ENCODE measurements around the gene AKAP13.

AKAP13 gene

GRCh38 chr15:85445361-85445760, 65.0 kb downstream of the AKAP13 start:
- in situ Hi-C loops (cut with HindIII; ENCODE audit: low sequenced_read_pairs): no loop called here
- no peak overlapping the region for H3K4me3 ChIP-seq (ENCODE audit: low read depth, low read length)
- no peak for DNase-seq (ENCODE audit: low read depth, low spot score)
- no peak for TF ChIP-seq CTCF (IDR thresholded peaks at IDR 0.05; ENCODE audit: low read depth, low read length)

- DNase-seq (ENCODE audit: low read depth, low spot score): no peak
- no peak for TF ChIP-seq CTCF (IDR thresholded peaks at IDR 0.05; ENCODE audit: low read depth, low read length)
- no peak overlapping the region for H3K4me3 ChIP-seq (ENCODE audit: low read depth, low read length)
- in situ Hi-C loops (cut with HindIII; ENCODE audit: low sequenced_read_pairs): no loop called here
Observed at GRCh38 chr15:85451099-85451700, 70.8 kb downstream of the AKAP13 start.

- no peak for TF ChIP-seq CTCF (IDR thresholded peaks at IDR 0.05; ENCODE audit: low read depth, low read length)
- no peak for DNase-seq (ENCODE audit: low read depth, low spot score)
- H3K4me3 ChIP-seq (ENCODE audit: low read depth, low read length): no peak overlapping the region
- in situ Hi-C loops (cut with HindIII; ENCODE audit: low sequenced_read_pairs): no loop called here
Observed at GRCh38 chr15:85452436-85452835, 72.0 kb downstream of the AKAP13 start.

GRCh38 chr15:85453144-85453872, 72.9 kb downstream of the AKAP13 start:
- no peak for DNase-seq (ENCODE audit: low read depth, low spot score)
- in situ Hi-C loops (cut with HindIII; ENCODE audit: low sequenced_read_pairs): no loop called here
- no peak for TF ChIP-seq CTCF (IDR thresholded peaks at IDR 0.05; ENCODE audit: low read depth, low read length)
- H3K4me3 ChIP-seq (ENCODE audit: low read depth, low read length): no peak overlapping the region

GRCh38 chr15:85454403-85454802, 74.0 kb downstream of the AKAP13 start:
- H3K4me3 ChIP-seq (ENCODE audit: low read depth, low read length): no peak overlapping the region
- in situ Hi-C loops (cut with HindIII; ENCODE audit: low sequenced_read_pairs): no loop called here
- no peak for TF ChIP-seq CTCF (IDR thresholded peaks at IDR 0.05; ENCODE audit: low read depth, low read length)
- no peak for DNase-seq (ENCODE audit: low read depth, low spot score)

- in situ Hi-C loops (cut with HindIII; ENCODE audit: low sequenced_read_pairs): no loop called here
Observed at GRCh38 chr15:85455891-85456290, 75.5 kb downstream of the AKAP13 start.

More at GRCh38 chr15:85455891-85456290, 75.5 kb downstream of the AKAP13 start:
- no peak overlapping the region for H3K4me3 ChIP-seq (ENCODE audit: low read depth, low read length)
- no peak for TF ChIP-seq CTCF (IDR thresholded peaks at IDR 0.05; ENCODE audit: low read depth, low read length)
- no peak for DNase-seq (ENCODE audit: low read depth, low spot score)
